A549 (cell line): ENCODE data around the gene TDRD12. TPM values are rescaled to one million over a fixed set of nuclear protein-coding genes. Genes with fewer than 3 reads are reported as not detected.

ENCODE experiments used
- ATAC-seq, 2 experiments: fragments of 200-7000 bp in 1 of 2; fragments of >200 bp in 1 of 2; cut with Nextera tagmentation in 1 of 2; cut with Tn5 transposase in 1 of 2; 3 replicates each; pipeline versions ENCODE4 v1.8.0 to v1.9.1; 2018 to 2020; ENCODE audit warnings: mild to moderate bottlenecking in 1 of 2, moderate library complexity in 1 of 2
- CTCF ChIA-PET: fragments of 300-600 bp; sonication (Branson Sonifier 250); formaldehyde crosslinking; extraction: SDS; loops from one replicate; lab custom pipeline; 2021; ENCODE audit warnings: antibody characterized with exemption, inconsistent platforms; lab: Yijun Ruan, JAX
- POLR2A ChIA-PET: fragments of 350-600 bp; formaldehyde crosslinking; extraction: SDS; loops from one replicate; lab custom pipeline; 2021; ENCODE audit warnings: antibody characterized with exemption, inconsistent platforms; lab: Yijun Ruan, JAX
- DNase-seq, 2 experiments: peaks; one replicate each; pipeline versions ENCODE4 v3.0.0 to v3.0.0-alpha.2; 2011 to 2016; ENCODE audit warnings: low read depth in 1 of 2, low spot score in 1 of 2
- FAIRE-seq: peaks from 2 replicates; lab custom pipeline; 2011; peaks lifted over from hg19 to GRCh38; lab: Jason Lieb, UNC
- H3K27ac ChIP-seq, 2 experiments: fragments of >200 bp; sonication (Bioruptor Twin); formaldehyde crosslinking; 3 replicates each; pipeline ENCODE4 v1.5.1; 2016 to 2017
- H3K4me1 ChIP-seq: fragments of >200 bp; sonication (Bioruptor Twin); formaldehyde crosslinking; 3 replicates; pipeline ENCODE4 v1.6.1; 2016
- H3K4me2 ChIP-seq: fragments of >200 bp; sonication (Bioruptor Twin); formaldehyde crosslinking; 3 replicates; pipeline ENCODE4 v1.6.1; 2016
- H3K4me3 ChIP-seq: fragments of >200 bp; sonication (Bioruptor Twin); formaldehyde crosslinking; 3 replicates; pipeline ENCODE4 v1.5.1; 2016
- H3K9me3 ChIP-seq: fragments of >200 bp; sonication (Bioruptor Twin); formaldehyde crosslinking; 3 replicates; pipeline ENCODE4 v1.6.1; 2016
- CBX2 ChIP-seq: fragments of 200-600 bp; sonication (generic); IDR thresholded peaks from 2 replicates; pipeline ENCODE4 v1.6.1; 2016; ENCODE audit warnings: low read depth, mild to moderate bottlenecking, borderline replicate concordance
- E2F6 ChIP-seq: IDR thresholded peaks from 2 replicates; pipeline ENCODE4 v1.6.1; 2012; ENCODE audit warnings: low read depth, borderline replicate concordance
- EHMT2 ChIP-seq: fragments of 200-600 bp; sonication (generic); IDR thresholded peaks from 2 replicates; pipeline ENCODE4 v1.6.1; 2016; ENCODE audit warnings: antibody characterized with exemption, low read depth, mild to moderate bottlenecking, moderate library complexity
- FOSL2 ChIP-seq, 2 experiments: fragments of 450-650 bp in 1 of 2; fragments of >200 bp in 1 of 2; sonication (Bioruptor Twin) in 1 of 2; formaldehyde crosslinking; IDR thresholded peaks; 2 replicates each; pipeline versions ENCODE4 v1.5.0 to v1.6.1; 2016 to 2020; ENCODE audit warnings: mild to moderate bottlenecking in 1 of 2, moderate library complexity in 1 of 2
- FOXS1 ChIP-seq: fragments of 250-450 bp; sonication (Bioruptor Pico); IDR thresholded peaks from 2 replicates; pipeline ENCODE4 v1.5.0; 2020; ENCODE audit warnings: mild to moderate bottlenecking, moderate library complexity
- HDAC2 ChIP-seq: fragments of 200-600 bp; sonication (generic); IDR thresholded peaks from 2 replicates; pipeline ENCODE4 v1.6.1; 2016
- HES2 ChIP-seq: fragments of >200 bp; sonication (Bioruptor Twin); formaldehyde crosslinking; IDR thresholded peaks from 2 replicates; pipeline ENCODE4 v1.6.1; 2016
- JUNB ChIP-seq: fragments of >200 bp; sonication (Bioruptor Twin); formaldehyde crosslinking; IDR thresholded peaks from 2 replicates; pipeline ENCODE4 v1.6.1; 2016
- KDM1A ChIP-seq: fragments of 200-600 bp; sonication (generic); IDR thresholded peaks from 2 replicates; pipeline ENCODE4 v1.6.1; 2016; ENCODE audit warnings: low read depth, mild to moderate bottlenecking
- MYC ChIP-seq: IDR thresholded peaks from 2 replicates; pipeline ENCODE4 v1.6.1; 2012; ENCODE audit warnings: mild to moderate bottlenecking, inconsistent platforms, low read length, improper control_type of control experiment, borderline replicate concordance
- POLR2AphosphoS2 ChIP-seq: conservative IDR thresholded peaks from 2 replicates; pipeline ENCODE4 v1.6.1; 2012; ENCODE audit warnings: low read length, improper control_type of control experiment, inconsistent platforms
- RAD21 ChIP-seq, 2 experiments: fragments of >200 bp in 1 of 2; sonication (Bioruptor Twin) in 1 of 2; formaldehyde crosslinking in 1 of 2; IDR thresholded peaks in 1 of 2; conservative IDR thresholded peaks in 1 of 2; 2 replicates in 1 of 2; 3 replicates in 1 of 2; pipeline ENCODE4 v1.6.1; 2012 to 2018; ENCODE audit warnings: inconsistent platforms in 1 of 2
- RARB ChIP-seq: fragments of 250-450 bp; sonication (Bioruptor Pico); IDR thresholded peaks from 2 replicates; pipeline ENCODE4 v1.8.0; 2021; ENCODE audit warnings: mild to moderate bottlenecking, moderate library complexity
- SREBF2 ChIP-seq: fragments of 450-650 bp; IDR thresholded peaks from 2 replicates; pipeline ENCODE4 v1.6.1; 2014; ENCODE audit warnings: mild to moderate bottlenecking, moderate library complexity
- ZNF302 ChIP-seq: fragments of 250-450 bp; sonication (Bioruptor Pico); IDR thresholded peaks from 2 replicates; pipeline ENCODE4 v1.9.0; 2021; ENCODE audit warnings: inconsistent platforms, mild to moderate bottlenecking, moderate library complexity
- WGBS: methylation state at CpG from one replicate; pipeline ENCODE4 v1.1.6; 2017; ENCODE audit errors: missing lambda C conversion rate; 5-methylcytosine and 5-hydroxymethylcytosine counted together
- polyA plus RNA-seq, 4 experiments: library from polyadenylated mRNA; depleted of rRNA in 3 of 4; stranded (reverse); fragments of >200 nt; fragmentation: RNase III in 1 of 4; extraction: RNeasy Plus Mini Kit Qiagen cat#74134 plus additional on column Dnase treatment in 1 of 4; gene quantifications; 2 replicates in 3 of 4; 3 replicates in 1 of 4; pipeline ENCODE4 v1.2.3, GENCODE V29; 2011 to 2017
- TF ChIP-seq, protein P1 (sequence below): fragments of 200-600 bp; sonication (generic); IDR thresholded peaks from 2 replicates; pipeline ENCODE4 v1.6.1; 2016; ENCODE audit warnings: antibody characterized with exemption, mild to moderate bottlenecking, moderate library complexity

TDRD12 gene
- polyA plus RNA-seq, 2 of the 4 experiments (the other 2 are of a cell fraction): 0.19 to 0.53 TPM

DNA sequence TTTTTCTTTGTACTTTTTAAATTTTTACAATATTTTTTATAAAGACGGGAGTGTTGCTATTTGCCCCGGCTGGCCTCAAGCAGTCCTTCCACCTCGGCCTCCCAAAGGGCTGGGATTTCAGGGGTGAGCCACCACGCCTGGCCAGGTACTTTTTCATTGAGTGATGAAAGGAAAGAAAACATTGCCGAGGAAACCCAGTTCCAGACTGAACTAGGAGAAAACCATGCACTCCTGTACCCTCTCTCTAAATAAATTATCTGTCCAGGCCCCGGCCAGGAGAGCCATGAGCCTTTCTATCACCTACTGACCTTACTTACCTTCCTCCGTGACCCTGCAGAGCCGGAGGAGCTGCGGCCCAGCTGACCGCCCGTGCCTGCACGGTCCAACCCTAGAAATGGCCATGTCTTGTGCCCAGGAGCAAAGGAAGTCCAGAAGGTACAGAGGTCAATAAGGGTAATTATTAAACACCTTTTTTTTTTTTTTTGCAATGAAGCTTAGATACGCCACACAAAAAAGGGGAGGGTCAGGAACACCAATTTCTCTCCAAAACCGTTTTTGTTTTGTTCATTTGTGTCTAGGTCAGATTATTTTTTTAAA is 149.9 kb downstream of the TDRD12 start, which contains the start of gene SLC7A9:
TSS of gene SLC7A9 (minus strand) at position 399 of the 597 bp plus-strand sequence. CDS start 1,233 bp downstream, outside the sequence.
- TF ChIP-seq CBX2 (no peak), JUNB (no peak), RARB (CRISPR knock-in tag) (no peak), SREBF2 (no peak), KDM1A (no peak), FOXS1 (CRISPR knock-in tag) (no peak), MYC (no peak)
- H3K27ac ChIP-seq: no peak within 1 kb of the TSS
- DNase-seq (no peak), ATAC-seq (no peak), FAIRE-seq (no peak)
- H3K4me1 ChIP-seq: no peaks in the 10 kb centered on the region
- POLR2A ChIA-PET: no interaction called here
- no peak within 1 kb of the TSS for H3K4me3 ChIP-seq
- no peaks in the 10 kb centered on the region for H3K9me3 ChIP-seq
- H3K4me2 ChIP-seq: no peak within 1 kb of the TSS
- CTCF ChIA-PET: interaction anchor here (0.6 to 0.7 kb wide), 2 partner anchors 42 to 149 kb away, joined by 3 read pairs; no protein-coding TSS in a partner anchor
- 76% methylated on average over 14 of the region's 14 CpGs for WGBS

- Histone ChIP-seq H3K4me1 (no peaks in the 10 kb centered on the region), H3K27ac (no peak overlapping the region), H3K4me2 (no peak overlapping the region), H3K4me3 (no peak overlapping the region), H3K9me3 (no peaks in the 10 kb centered on the region)
- CTCF ChIA-PET: interaction anchor here (0.6 to 1.1 kb wide), 3 partner anchors 13 to 150 kb away, joined by 3 read pairs; no protein-coding TSS in a partner anchor
- TF ChIP-seq HES2: no peak
- no peak for TF ChIP-seq POLR2AphosphoS2
- no peak for TF ChIP-seq CBX2
- TF ChIP-seq ZNF302 (CRISPR knock-in tag): no peak
- POLR2A ChIA-PET: no interaction called here
- FAIRE-seq: no peak
- no peak; a peak in 1 of 6 replicates for ATAC-seq
- DNase-seq: no peak
- WGBS: 89% methylated on average over 18 of the region's 18 CpGs
Measured at GRCh38 chr19:32869966-32870573, 150.5 kb downstream of the TDRD12 start.

DNA sequence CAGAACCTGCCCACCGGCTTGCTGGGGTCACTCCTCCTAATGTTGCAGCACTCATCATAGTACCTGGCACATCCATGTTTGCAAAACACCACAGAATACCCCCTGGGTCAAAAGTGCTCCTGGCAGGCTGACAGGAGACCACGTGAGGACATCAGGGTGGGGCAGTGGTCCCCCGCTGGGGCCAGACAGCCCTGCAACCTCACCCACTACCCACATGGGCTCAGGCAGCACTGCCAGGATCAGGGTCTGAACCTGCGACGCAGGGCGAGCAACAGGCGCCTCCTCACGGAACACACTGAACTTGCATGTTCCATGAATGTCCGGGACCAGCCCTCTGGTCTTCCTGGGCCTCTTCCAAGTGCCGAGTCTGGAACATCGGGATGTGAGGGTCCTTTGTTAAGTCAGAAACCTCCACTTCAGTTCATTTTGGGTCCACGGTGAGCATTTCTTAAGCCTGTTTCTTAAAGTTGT is 151.4 kb downstream of the TDRD12 start:
- no peak overlapping the region for H3K4me2 ChIP-seq
- no peak overlapping the region for H3K4me3 ChIP-seq
- POLR2A ChIA-PET: no interaction called here
- no peaks in the 10 kb centered on the region for H3K9me3 ChIP-seq
- no peaks in the 10 kb centered on the region for H3K4me1 ChIP-seq
- no peak overlapping the region for H3K27ac ChIP-seq
- ATAC-seq (no peak), FAIRE-seq (no peak), DNase-seq (no peak)
- whole genome bisulfite sequencing: 69% methylated on average over 12 of the region's 12 CpGs
- TF ChIP-seq RAD21 (conservative IDR thresholded peaks at IDR 0.05 in 1 of 2, IDR thresholded peaks at IDR 0.05 in 1 of 2) (no peak), HDAC2 (no peak), FOSL2 (IDR thresholded peaks at IDR 0.05) (no peak), FOSL2 (CRISPR knock-in tag; IDR thresholded peaks at IDR 0.05) (no peak), EHMT2 (no peak), E2F6 (no peak), KDM1A (no peak)
- TF ChIP-seq, protein P1, sequence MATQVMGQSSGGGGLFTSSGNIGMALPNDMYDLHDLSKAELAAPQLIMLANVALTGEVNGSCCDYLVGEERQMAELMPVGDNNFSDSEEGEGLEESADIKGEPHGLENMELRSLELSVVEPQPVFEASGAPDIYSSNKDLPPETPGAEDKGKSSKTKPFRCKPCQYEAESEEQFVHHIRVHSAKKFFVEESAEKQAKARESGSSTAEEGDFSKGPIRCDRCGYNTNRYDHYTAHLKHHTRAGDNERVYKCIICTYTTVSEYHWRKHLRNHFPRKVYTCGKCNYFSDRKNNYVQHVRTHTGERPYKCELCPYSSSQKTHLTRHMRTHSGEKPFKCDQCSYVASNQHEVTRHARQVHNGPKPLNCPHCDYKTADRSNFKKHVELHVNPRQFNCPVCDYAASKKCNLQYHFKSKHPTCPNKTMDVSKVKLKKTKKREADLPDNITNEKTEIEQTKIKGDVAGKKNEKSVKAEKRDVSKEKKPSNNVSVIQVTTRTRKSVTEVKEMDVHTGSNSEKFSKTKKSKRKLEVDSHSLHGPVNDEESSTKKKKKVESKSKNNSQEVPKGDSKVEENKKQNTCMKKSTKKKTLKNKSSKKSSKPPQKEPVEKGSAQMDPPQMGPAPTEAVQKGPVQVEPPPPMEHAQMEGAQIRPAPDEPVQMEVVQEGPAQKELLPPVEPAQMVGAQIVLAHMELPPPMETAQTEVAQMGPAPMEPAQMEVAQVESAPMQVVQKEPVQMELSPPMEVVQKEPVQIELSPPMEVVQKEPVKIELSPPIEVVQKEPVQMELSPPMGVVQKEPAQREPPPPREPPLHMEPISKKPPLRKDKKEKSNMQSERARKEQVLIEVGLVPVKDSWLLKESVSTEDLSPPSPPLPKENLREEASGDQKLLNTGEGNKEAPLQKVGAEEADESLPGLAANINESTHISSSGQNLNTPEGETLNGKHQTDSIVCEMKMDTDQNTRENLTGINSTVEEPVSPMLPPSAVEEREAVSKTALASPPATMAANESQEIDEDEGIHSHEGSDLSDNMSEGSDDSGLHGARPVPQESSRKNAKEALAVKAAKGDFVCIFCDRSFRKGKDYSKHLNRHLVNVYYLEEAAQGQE: no peak
- CTCF ChIA-PET: interaction anchor here (1.1 kb wide), 1 partner anchor 12 kb away, joined by 3 read pairs; no protein-coding TSS in a partner anchor
